A673 (cell line): ENCODE measurements around the gene PDE4B. TPM values are rescaled to one million over a fixed set of nuclear protein-coding genes. Genes with fewer than 3 reads are reported as not detected.

Experiments
- BruUV-seq: library from RNA; stranded (reverse); fragments of 400-500 nt; replicated peaks from 2 replicates; lab custom pipeline; 2021; lab: Mats Ljungman, UMichigan
- CTCF ChIA-PET: fragments of 300-600 bp; sonication (Branson Sonifier 250); formaldehyde crosslinking; loops from one replicate; lab custom pipeline; 2022; ENCODE audit warnings: antibody characterized with exemption; lab: Charles Lee
- POLR2A ChIA-PET: fragments of 300-600 bp; sonication (Branson Sonifier 250); formaldehyde crosslinking; loops from one replicate; lab custom pipeline; 2022; ENCODE audit warnings: antibody characterized with exemption; ENCODE audit not compliant: low non-redundant PET; lab: Charles Lee
- DNase-seq: peaks from one replicate; pipeline ENCODE4 v3.0.0-alpha.2; 2015; ENCODE audit warnings: low spot score
- H3K27ac ChIP-seq: fragments of 200-600 bp; sonication (generic); 2 replicates; pipeline ENCODE4 v1.5.1; 2016; ENCODE audit warnings: mixed run types, low read depth, mild to moderate bottlenecking, mixed read lengths, antibody characterized with exemption, low read length; ENCODE audit not compliant: poor library complexity, severe bottlenecking
- H3K27me3 ChIP-seq: fragments of 200-600 bp; sonication (generic); replicated peaks from 2 replicates; pipeline ENCODE4 v1.6.1; 2017; ENCODE audit warnings: mixed run types, low read depth, mild to moderate bottlenecking, mixed read lengths, antibody characterized with exemption, low read length; ENCODE audit not compliant: insufficient read depth, poor library complexity
- H3K36me3 ChIP-seq: fragments of 200-600 bp; sonication (generic); 2 replicates; pipeline ENCODE4 v1.6.1; 2016; ENCODE audit warnings: mixed run types, mild to moderate bottlenecking, mixed read lengths, antibody characterized with exemption, low read length; ENCODE audit not compliant: insufficient read depth, poor library complexity, severe bottlenecking
- H3K4me1 ChIP-seq: fragments of 200-600 bp; sonication (generic); 2 replicates; pipeline ENCODE4 v1.6.1; 2017; ENCODE audit warnings: mixed run types, mild to moderate bottlenecking, mixed read lengths, antibody characterized with exemption, low read length; ENCODE audit not compliant: insufficient read depth, poor library complexity, severe bottlenecking
- H3K4me3 ChIP-seq: fragments of 200-600 bp; sonication (generic); 2 replicates; pipeline ENCODE4 v1.5.1; 2016; ENCODE audit warnings: low read depth, mixed run types, mild to moderate bottlenecking, mixed read lengths, low read length; ENCODE audit not compliant: poor library complexity, severe bottlenecking
- H3K9me3 ChIP-seq: fragments of 200-600 bp; sonication (generic); 2 replicates; pipeline ENCODE4 v1.6.1; 2016; ENCODE audit warnings: mixed run types, low read depth, mild to moderate bottlenecking, mixed read lengths, antibody characterized with exemption, low read length; ENCODE audit not compliant: poor library complexity, severe bottlenecking
- CTCF ChIP-seq: fragments of 300-800, 200-600 bp; sonication (generic); conservative IDR thresholded peaks from 2 replicates; pipeline ENCODE4 v1.5.1; 2017; ENCODE audit warnings: low read depth, mild to moderate bottlenecking, antibody characterized with exemption, low read length, moderate library complexity, mixed read lengths
- EZH2 ChIP-seq: fragments of 200-600 bp; sonication (generic); IDR thresholded peaks from 2 replicates; pipeline ENCODE4 v1.6.1; 2017; ENCODE audit warnings: borderline replicate concordance, low read depth, mild to moderate bottlenecking, mixed read lengths, antibody characterized with exemption, low read length; ENCODE audit not compliant: poor library complexity, severe bottlenecking
- intact Hi-C: fragments of 100-400 bp; cut with micrococcal nuclease; formaldehyde crosslinking; loops from one replicate; pipeline ENCODE4 v1.10.0; 2022; ENCODE audit not compliant: unreplicated experiment
- total RNA-seq: library from RNA; stranded (reverse); gene quantifications from 2 replicates; pipeline ENCODE4 v1.2.3, GENCODE V29; 2021

The PDE4B gene
- total RNA-seq, 1 experiment from 2014 or later, result 20.0 TPM

DNA sequence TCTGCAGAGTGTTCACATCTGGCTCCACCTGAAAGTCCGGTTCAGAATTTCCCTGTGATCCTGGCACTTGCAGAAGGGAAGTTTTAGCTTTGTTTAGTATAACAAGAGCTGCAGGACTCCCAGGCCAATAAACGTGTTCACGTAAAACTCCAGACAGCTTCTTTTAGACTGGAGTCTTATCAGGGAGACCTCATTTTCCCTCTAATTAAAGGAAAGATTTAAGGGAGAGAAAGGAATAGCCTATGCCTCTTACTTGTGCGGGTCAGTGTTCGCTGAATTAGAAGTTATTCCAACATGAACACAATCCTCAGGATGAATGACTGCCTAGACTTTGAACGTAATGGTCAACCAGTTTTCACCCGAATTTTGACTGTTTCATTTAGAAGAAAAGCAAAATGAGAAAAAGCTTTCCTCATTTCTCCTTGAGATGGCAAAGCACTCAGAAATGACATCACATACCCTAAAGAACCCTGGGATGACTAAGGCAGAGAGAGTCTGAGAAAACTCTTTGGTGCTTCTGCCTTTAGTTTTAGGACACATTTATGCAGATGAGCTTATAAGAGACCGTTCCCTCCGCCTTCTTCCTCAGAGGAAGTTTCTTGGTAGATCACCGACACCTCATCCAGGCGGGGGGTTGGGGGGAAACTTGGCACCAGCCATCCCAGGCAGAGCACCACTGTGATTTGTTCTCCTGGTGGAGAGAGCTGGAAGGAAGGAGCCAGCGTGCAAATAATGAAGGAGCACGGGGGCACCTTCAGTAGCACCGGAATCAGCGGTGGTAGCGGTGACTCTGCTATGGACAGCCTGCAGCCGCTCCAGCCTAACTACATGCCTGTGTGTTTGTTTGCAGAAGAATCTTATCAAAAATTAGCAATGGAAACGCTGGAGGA is 539.2 kb downstream of the PDE4B start:
- peak; percentile 89 for DNase-seq
- TF ChIP-seq CTCF (0 out of 2 replicates have a peak, but pooled peaks have one; percentile 21), EZH2 (no peak)
- H3K4me3 ChIP-seq, result peak overlapping the region; percentile 54
- no peaks in the 10 kb centered on the region for H3K36me3 ChIP-seq
- H3K27me3 ChIP-seq, result no peaks in the 10 kb centered on the region
- ChIA-PET CTCF (interaction anchor here (0.6 to 1.1 kb wide), 3 partner anchors 28 to 114 kb away, joined by 3 read pairs; no protein-coding TSS in a partner anchor), POLR2A (interaction anchor here (1.6 kb wide), 1 partner anchor 60 kb away, joined by 4 read pairs; no protein-coding TSS in a partner anchor)
- no peaks in the 10 kb centered on the region for H3K9me3 ChIP-seq
- BruUV-seq, result no TSS peak
- intact Hi-C loops, result loop anchor here (1.0 to 10.0 kb wide), 3 partner anchors 61 to 113 kb away; no protein-coding TSS in a partner anchor
- H3K27ac ChIP-seq, result peak overlapping the region; percentile 84
- peaks cover 50% of the 10 kb centered on the region for H3K4me1 ChIP-seq

- H3K27ac ChIP-seq, result peak overlapping the region; percentile 84
- no peaks in the 10 kb centered on the region for H3K36me3 ChIP-seq
- H3K4me3 ChIP-seq, result peak overlapping the region; percentile 54
- ChIA-PET POLR2A (interaction anchor here (0.7 to 1.6 kb wide), 2 partner anchors 29 to 61 kb away, joined by 3 to 4 read pairs; no protein-coding TSS in a partner anchor), CTCF (interaction anchor here (0.6 kb wide), 1 partner anchor 29 kb away, joined by 3 read pairs; no protein-coding TSS in a partner anchor)
- intact Hi-C loops, result loop anchor here (1.0 to 10.0 kb wide), 3 partner anchors 61 to 112 kb away; no protein-coding TSS in a partner anchor
- no peak for TF ChIP-seq CTCF
- no peak for TF ChIP-seq EZH2
- no peaks in the 10 kb centered on the region for H3K27me3 ChIP-seq
- BruUV-seq, result no TSS peak
- no peak for DNase-seq
- no peaks in the 10 kb centered on the region for H3K9me3 ChIP-seq
- peaks cover 51% of the 10 kb centered on the region for H3K4me1 ChIP-seq
Measured at GRCh38 chr1:66332548-66332901, 539.8 kb downstream of the PDE4B start.

DNA sequence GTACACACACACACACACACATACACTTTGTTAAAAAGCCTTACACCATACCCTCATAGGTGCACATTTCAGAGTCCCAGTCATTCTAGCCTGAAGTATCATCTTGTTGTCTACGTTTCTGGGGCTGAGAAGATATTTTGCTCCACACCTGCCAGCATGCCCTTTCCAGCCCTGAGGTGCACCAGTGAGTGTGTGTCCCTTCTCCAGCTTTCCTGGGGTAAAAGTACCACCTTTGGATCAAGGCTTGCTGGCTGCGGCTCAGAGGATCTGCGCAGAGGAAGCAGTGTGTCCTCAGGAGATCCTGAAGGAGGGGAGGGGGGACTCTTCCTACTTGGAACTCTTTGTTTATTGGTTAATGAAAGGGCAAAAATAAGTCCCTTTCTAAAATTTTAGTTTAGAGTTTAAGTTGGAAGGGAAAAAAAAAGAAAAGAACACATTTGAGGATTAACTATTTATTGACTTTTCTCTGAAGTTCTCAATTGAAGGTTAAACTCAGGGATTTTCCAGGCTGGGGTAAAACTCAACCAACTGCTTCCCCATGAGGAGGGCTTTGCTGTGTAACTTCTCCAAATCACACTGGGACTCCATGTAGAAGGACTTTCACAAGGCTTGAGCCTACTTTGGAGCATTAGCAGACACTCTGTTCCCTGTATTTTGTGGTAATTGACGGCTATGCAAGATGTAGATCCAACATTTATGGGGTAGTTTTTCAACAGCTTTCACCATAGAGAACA is 540.9 kb downstream of the PDE4B start:
- Histone ChIP-seq H3K36me3 (no peaks in the 10 kb centered on the region), H3K4me1 (peaks cover 51% of the 10 kb centered on the region), H3K27me3 (no peaks in the 10 kb centered on the region), H3K27ac (peak overlapping the region; percentile 84), H3K9me3 (no peaks in the 10 kb centered on the region), H3K4me3 (peak overlapping the region; percentile 54)
- no peak for TF ChIP-seq CTCF
- TF ChIP-seq EZH2, result no peak
- POLR2A ChIA-PET, result no interaction called here
- CTCF ChIA-PET, result no interaction called here
- peak; percentile 44 for DNase-seq
- intact Hi-C loops, result loop anchor here (5.0 to 10.0 kb wide), 2 partner anchors 81 to 111 kb away; no protein-coding TSS in a partner anchor
- TSS peak; percentile 13 for BruUV-seq
